C4-2B (cell line): ENCODE measurements around the gene HOXB9.

Source experiments
- CTCF ChIP-seq: fragments of 450-650 bp; conservative IDR thresholded peaks from 2 replicates; pipeline ENCODE4 v1.5.1; 2017; ENCODE audit warnings: mild to moderate bottlenecking
- ZFX ChIP-seq: fragments of 450-650 bp; IDR thresholded peaks from 2 replicates; pipeline ENCODE4 v1.6.1; 2017

GRCh38 chr17:48629411-48629759 lies 3.2 kb upstream of the HOXB9 start:
- TF ChIP-seq CTCF (no peak), ZFX (no peak)
